H1 (cell line): Measurements from ENCODE around the gene SRRM2. TPM values are rescaled to one million over a fixed set of nuclear protein-coding genes. Genes with fewer than 3 reads are reported as not detected.

Source experiments
- CTCF ChIA-PET: fragments of 300-600 bp; sonication (Branson Sonifier 250); formaldehyde crosslinking; loops from one replicate; lab custom pipeline; 2021; ENCODE audit not compliant: partially characterized antibody; lab: Charles Lee
- POLR2A ChIA-PET: fragments of 300-600 bp; sonication (Branson Sonifier 250); formaldehyde crosslinking; loops from one replicate; lab custom pipeline; 2021; ENCODE audit warnings: inconsistent platforms; ENCODE audit not compliant: partially characterized antibody; lab: Charles Lee
- DNase-seq, 2 experiments: peaks; one replicate each; pipeline versions ENCODE4 v3.0.0 to v3.0.0-alpha.2; 2010 to 2022; ENCODE audit warnings: low spot score in 2 of 2, low read depth in 1 of 2, mixed read lengths in 1 of 2
- FAIRE-seq: peaks from 2 replicates; lab custom pipeline; 2011; peaks lifted over from hg19 to GRCh38; lab: Jason Lieb, UNC
- H2AFZ ChIP-seq: 2 replicates; pipeline ENCODE4 v1.8.1; 2012; ENCODE audit warnings: low read length, inconsistent platforms
- H2AK5ac ChIP-seq: 2 replicates; pipeline ENCODE4 v1.6.1; 2013; ENCODE audit warnings: low read depth, low read length
- H2BK120ac ChIP-seq: replicated peaks from 2 replicates; pipeline ENCODE3; 2013; ENCODE audit warnings: low read depth, low read length, inconsistent platforms
- H2BK12ac ChIP-seq: 2 replicates; pipeline ENCODE4 v1.6.1; 2013; ENCODE audit warnings: low read depth, low read length
- H2BK15ac ChIP-seq: 2 replicates; pipeline ENCODE4 v1.6.1; 2013; ENCODE audit warnings: low read length
- H2BK20ac ChIP-seq: 2 replicates; pipeline ENCODE4 v1.6.1; 2013; ENCODE audit warnings: low read length
- H2BK5ac ChIP-seq: 2 replicates; pipeline ENCODE4 v1.6.1; 2013; ENCODE audit warnings: low read depth, low read length
- H3K14ac ChIP-seq: 2 replicates; pipeline ENCODE4 v1.6.1; 2013; ENCODE audit warnings: inconsistent platforms; ENCODE audit not compliant: insufficient read length
- H3K18ac ChIP-seq: 2 replicates; pipeline ENCODE4 v1.6.1; 2013; ENCODE audit warnings: low read length; ENCODE audit errors: extremely low read depth
- H3K23ac ChIP-seq: 2 replicates; pipeline ENCODE4 v1.6.1; 2013; ENCODE audit warnings: inconsistent platforms; ENCODE audit not compliant: insufficient read length
- H3K23me2 ChIP-seq: 2 replicates; pipeline ENCODE4 v1.6.1; 2013; ENCODE audit warnings: low read depth, low read length
- H3K27ac ChIP-seq: 2 replicates; pipeline ENCODE4 v1.6.1; 2011; ENCODE audit warnings: low read depth, low read length, inconsistent platforms
- H3K27me3 ChIP-seq, 4 experiments: replicated peaks in 1 of 4; 1 replicate in 1 of 4; 2 replicates in 3 of 4; pipeline versions ENCODE4 v1.6.1 to v1.8.1; 2011 to 2013; ENCODE audit warnings: low read length in 3 of 4, mild to moderate bottlenecking in 3 of 4, inconsistent platforms in 2 of 4, mixed read lengths in 2 of 4, moderate library complexity in 1 of 4; ENCODE audit not compliant: control insufficient read depth in 3 of 4, insufficient read depth in 3 of 4; ENCODE audit errors: extremely low read depth in 1 of 4
- H3K36me3 ChIP-seq, 4 experiments: 2 replicates each; pipeline versions ENCODE4 v1.6.1 to v1.8.1; 2011 to 2013; ENCODE audit warnings: mild to moderate bottlenecking in 4 of 4, low read length in 3 of 4, moderate library complexity in 2 of 4, control low read depth in 1 of 4, inconsistent platforms in 1 of 4; ENCODE audit not compliant: insufficient read depth in 4 of 4, control insufficient read depth in 2 of 4
- H3K4ac ChIP-seq: replicated peaks from 2 replicates; pipeline ENCODE3; 2013; ENCODE audit warnings: low read length, low read depth, mixed read lengths, inconsistent platforms; ENCODE audit not compliant: insufficient read length
- H3K4me1 ChIP-seq, 4 experiments: replicated peaks in 1 of 4; 1 replicate in 1 of 4; 2 replicates in 3 of 4; pipeline versions ENCODE4 v1.6.1 to v1.8.1; 2011 to 2013; ENCODE audit warnings: low read length in 3 of 4, inconsistent platforms in 2 of 4, mixed read lengths in 1 of 4; ENCODE audit not compliant: insufficient read depth in 4 of 4, control insufficient read depth in 3 of 4
- H3K4me2 ChIP-seq, 2 experiments: 2 replicates each; pipeline versions ENCODE4 v1.6.1 to v1.8.1; 2011 to 2013; ENCODE audit warnings: low read depth in 2 of 2, low read length in 2 of 2, control low read depth in 1 of 2, inconsistent platforms in 1 of 2, mild to moderate bottlenecking in 1 of 2; ENCODE audit not compliant: insufficient read depth in 1 of 2
- H3K4me3 ChIP-seq, 4 experiments: fragments of 200-600, 300-600 bp in 1 of 4; sonication (generic), shearing (Covaris generic), sonication (Bioruptor Twin) in 1 of 4; 2 replicates each; pipeline versions ENCODE4 v1.5.1 to v1.8.1; 2011 to 2016; ENCODE audit warnings: low read length in 4 of 4, low read depth in 3 of 4, control low read depth in 2 of 4, inconsistent platforms in 2 of 4, mild to moderate bottlenecking in 2 of 4, mixed read lengths in 1 of 4, moderate library complexity in 1 of 4; ENCODE audit not compliant: insufficient read depth in 2 of 4; ENCODE audit errors: extremely low read depth in 1 of 4
- H3K56ac ChIP-seq: replicated peaks from 2 replicates; pipeline ENCODE3; 2013; ENCODE audit warnings: low read depth, mild to moderate bottlenecking, mixed read lengths, low read length, inconsistent platforms; ENCODE audit not compliant: insufficient read length
- H3K79me1 ChIP-seq: 2 replicates; pipeline ENCODE4 v1.6.1; 2013; ENCODE audit warnings: low read depth, low read length, control low read depth
- H3K79me2 ChIP-seq, 2 experiments: 2 replicates each; pipeline versions ENCODE4 v1.6.1 to v1.8.1; 2012 to 2013; ENCODE audit warnings: low read length in 2 of 2, mild to moderate bottlenecking in 2 of 2, inconsistent platforms in 1 of 2; ENCODE audit not compliant: insufficient read depth in 2 of 2, control insufficient read depth in 1 of 2
- H3K9ac ChIP-seq, 4 experiments: replicated peaks in 1 of 4; 1 replicate in 1 of 4; 2 replicates in 3 of 4; pipeline versions ENCODE4 v1.6.1 to v1.8.1; 2011 to 2013; ENCODE audit warnings: low read depth in 3 of 4, low read length in 3 of 4, control low read depth in 2 of 4, mild to moderate bottlenecking in 2 of 4, moderate library complexity in 2 of 4, inconsistent platforms in 1 of 4; ENCODE audit errors: extremely low read depth in 1 of 4
- H3K9me3 ChIP-seq, 2 experiments: 2 replicates each; pipeline versions ENCODE4 v1.6.1 to v1.8.1; 2012 to 2013; ENCODE audit warnings: mild to moderate bottlenecking in 2 of 2, moderate library complexity in 2 of 2, control low read depth in 1 of 2, inconsistent platforms in 1 of 2, low read depth in 1 of 2, low read length in 1 of 2, mixed read lengths in 1 of 2; ENCODE audit not compliant: insufficient read depth in 2 of 2
- H4K20me1 ChIP-seq, 2 experiments: replicated peaks in 1 of 2; 2 replicates each; pipeline versions ENCODE3 to v1.8.1; 2011 to 2013; ENCODE audit warnings: inconsistent platforms in 2 of 2, low read length in 2 of 2, mild to moderate bottlenecking in 1 of 2; ENCODE audit not compliant: insufficient read depth in 2 of 2, control insufficient read depth in 1 of 2
- H4K5ac ChIP-seq: 2 replicates; pipeline ENCODE4 v1.6.1; 2013; ENCODE audit warnings: low read length, low read depth, mixed read lengths, inconsistent platforms; ENCODE audit not compliant: insufficient read length
- H4K8ac ChIP-seq: 2 replicates; pipeline ENCODE4 v1.8.0; 2013; ENCODE audit warnings: mild to moderate bottlenecking, moderate library complexity, low read length, inconsistent platforms; ENCODE audit not compliant: insufficient read depth; ENCODE audit errors: extremely low read depth
- H4K91ac ChIP-seq: replicated peaks from 2 replicates; pipeline ENCODE3; 2013; ENCODE audit warnings: low read length, mixed read lengths, inconsistent platforms; ENCODE audit not compliant: insufficient read length
- CBX5 ChIP-seq: fragments of 300-800, 300-1000 bp; sonication (generic); IDR thresholded peaks from 2 replicates; pipeline ENCODE4 v1.7.1; 2016; ENCODE audit warnings: antibody characterized with exemption, low read length, low read depth
- CHD2 ChIP-seq: IDR thresholded peaks from 2 replicates; pipeline ENCODE4 v1.6.1; 2012; ENCODE audit warnings: low read length, improper control_type of control experiment
- GABPA ChIP-seq: IDR thresholded peaks from 2 replicates; pipeline ENCODE4 v1.6.1; 2011; ENCODE audit warnings: mild to moderate bottlenecking, low read length, moderate library complexity, borderline replicate concordance; ENCODE audit not compliant: insufficient read depth
- MAFK ChIP-seq: IDR thresholded peaks from 2 replicates; pipeline ENCODE4 v1.6.1; 2012; ENCODE audit warnings: low read depth, mild to moderate bottlenecking, improper control_type of control experiment, low read length
- POLR2A ChIP-seq, 2 experiments: IDR thresholded peaks; 1 replicate in 1 of 2; 2 replicates in 1 of 2; pipeline ENCODE4 v1.6.1; 2011; ENCODE audit warnings: low read depth in 2 of 2, low read length in 2 of 2, mild to moderate bottlenecking in 2 of 2; ENCODE audit errors: control extremely low read depth in 1 of 2
- WGBS, 2 experiments: shearing (Covaris generic) in 1 of 2; methylation state at CpG; one replicate each; pipeline versions ENCODE4 v1.1.6 to v1.1.7; 2013 to 2015; ENCODE audit warnings: low lambda C conversion rate in 2 of 2, mixed read lengths in 2 of 2, inconsistent platforms in 1 of 2, low coverage in 1 of 2, missing lambda C conversion rate in 1 of 2; ENCODE audit not compliant: insufficient replicate concordance in 2 of 2, insufficient coverage in 1 of 2, insufficient read length in 1 of 2; ENCODE audit errors: extremely low coverage in 1 of 2, missing lambda C conversion rate in 1 of 2; 5-methylcytosine and 5-hydroxymethylcytosine counted together
- polyA plus RNA-seq, 7 experiments: library from polyadenylated mRNA; depleted of rRNA in 3 of 7; stranded (reverse) in 5 of 7; unstranded in 2 of 7; fragments of >200 nt in 5 of 7; fragments of 200-250 nt in 2 of 7; gene quantifications; 1 replicate in 5 of 7; 2 replicates in 1 of 7; 4 replicates in 1 of 7; pipeline versions ENCODE4 v1.2.1 to v1.2.3, GENCODE V29; 2011 to 2013; ENCODE audit warnings: missing spikeins in 2 of 7, mixed read lengths in 2 of 7
- total RNA-seq: library from RNA; stranded (reverse); fragmentation: NEBNext Ultra II Directional; extraction: Animal tissue kit (Norgen Biotek cat#: 25700); gene quantifications from 2 replicates; pipeline ENCODE4 v1.2.1, GENCODE V29; 2021
- TF ChIP-seq, protein P1 (sequence below): IDR thresholded peaks from 2 replicates; pipeline ENCODE4 v1.6.1; 2012; ENCODE audit warnings: low read length, inconsistent platforms

SRRM2 gene
- total and polyA plus RNA-seq, 2 of the 8 experiments (the other 6 are each of a cell fraction or from before 2014, with no cell fraction given) = 300 to 579 TPM

GRCh38 chr16:2756288-2757015 lies 4.0 kb downstream of the SRRM2 start:
- 93% methylated on average over 29 of the region's 30 CpGs; no CpG with 5 or more reads in 1 of the 2 experiments for WGBS, 2 experiments
- Histone ChIP-seq H4K20me1 (peaks cover 21 to 25% of the 10 kb centered on the region in 2 experiments), H3K4me1 (peaks cover 1 to 5% (median 2%) of the 10 kb centered on the region in 4 experiments; a peak in 5 of 7 replicates), H3K9me3 (peaks cover 4 to 6% of the 10 kb centered on the region in 2 experiments; a peak in 1 of 4 replicates), H3K79me1 (peaks cover 4% of the 10 kb centered on the region; the same call in 1 of the 2 replicates), H3K18ac (no peak overlapping the region), H3K4me2 (peak overlapping the region in 1 of 2 experiments; percentile 77; a peak in 1 of 4 replicates), H2BK15ac (no peak overlapping the region), H3K4ac (no peak overlapping the region), H3K9ac (peak overlapping the region in 1 of 4 experiments; percentile 9; a peak in 1 of 7 replicates), H3K36me3 (peaks cover 32 to 58% (median 50%) of the 10 kb centered on the region in 4 experiments), H4K5ac (no peak overlapping the region), H4K8ac (no peak overlapping the region)
- TF ChIP-seq MAFK (no peak), POLR2A (IDR thresholded peaks at IDR 0.05; ENCODE audit: control extremely low read depth in 1 of 2, low read depth in 2 of 2, low read length in 2 of 2) (no peak; a peak in 1 of 3 replicates), GABPA (no peak), CHD2 (no peak), CBX5 (no peak)
- TF ChIP-seq, protein P1, sequence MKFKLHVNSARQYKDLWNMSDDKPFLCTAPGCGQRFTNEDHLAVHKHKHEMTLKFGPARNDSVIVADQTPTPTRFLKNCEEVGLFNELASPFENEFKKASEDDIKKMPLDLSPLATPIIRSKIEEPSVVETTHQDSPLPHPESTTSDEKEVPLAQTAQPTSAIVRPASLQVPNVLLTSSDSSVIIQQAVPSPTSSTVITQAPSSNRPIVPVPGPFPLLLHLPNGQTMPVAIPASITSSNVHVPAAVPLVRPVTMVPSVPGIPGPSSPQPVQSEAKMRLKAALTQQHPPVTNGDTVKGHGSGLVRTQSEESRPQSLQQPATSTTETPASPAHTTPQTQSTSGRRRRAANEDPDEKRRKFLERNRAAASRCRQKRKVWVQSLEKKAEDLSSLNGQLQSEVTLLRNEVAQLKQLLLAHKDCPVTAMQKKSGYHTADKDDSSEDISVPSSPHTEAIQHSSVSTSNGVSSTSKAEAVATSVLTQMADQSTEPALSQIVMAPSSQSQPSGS = no peak
- TF ChIP-seq, all 59 proteins: peak for 0
- Histone ChIP-seq H4K91ac (no peak overlapping the region), H3K23me2 (peaks cover 5% of the 10 kb centered on the region; the same call in 1 of the 2 replicates), H2AFZ (no peak overlapping the region), H2BK120ac (no peak overlapping the region), H3K27ac (no peak overlapping the region), H2BK5ac (no peak overlapping the region), H3K56ac (no peak overlapping the region), H3K27me3 (no peaks in the 10 kb centered on the region), H2BK20ac (no peak overlapping the region), H3K23ac (no peak overlapping the region), H3K14ac (no peak overlapping the region), H2AK5ac (no peak overlapping the region), H2BK12ac (no peak overlapping the region), H3K4me3 (no peak overlapping the region), H3K79me2 (peaks cover 52 to 84% of the 10 kb centered on the region in 2 experiments)
- ChIA-PET POLR2A (interaction anchor here (0.6 to 4.8 kb wide), 13 partner anchors 10 to 143 kb away, joined by 3 to 140 read pairs (median 5); partner anchors contain the start of genes ELOB and PRSS27), CTCF (interaction anchor here (0.7 to 1.2 kb wide), 4 partner anchors 9 to 98 kb away, joined by 3 to 5 read pairs (median 3); no protein-coding TSS in a partner anchor)
- no peak for FAIRE-seq
- peak in 1 of 2 experiments; percentile 43 for DNase-seq
